GM21390 (cell line): Measurements from ENCODE around the gene SFRP5.

Experiments
- ATAC-seq: cut with Tn5 transposase; IDR thresholded peaks from one replicate; pipeline ENCODE4 v1.9.1; 2021; ENCODE audit not compliant: unreplicated experiment

Gene SFRP5

GRCh38 chr10:97736902-97737769 is 34.7 kb downstream of the SFRP5 start, which contains the start of gene ZFYVE27:
Gene ZFYVE27 (plus strand): TSS chr10:97737128. CDS start chr10:97738478, 1,350 bp downstream.
- peak; percentile 76 for ATAC-seq

- ATAC-seq, result peak; percentile 28
These were observed 35.3 kb downstream of the SFRP5 start for GRCh38 chr10:97736403-97736901.

GRCh38 chr10:97734021-97734420 is 37.8 kb downstream of the SFRP5 start:
- no peak for ATAC-seq

GRCh38 chr10:97733256-97733655 is 38.5 kb downstream of the SFRP5 start:
- no peak for ATAC-seq

- ATAC-seq, result no peak
These were observed 39.8 kb downstream of the SFRP5 start for GRCh38 chr10:97732052-97732359.

- no peak for ATAC-seq
These were observed 40.3 kb downstream of the SFRP5 start for GRCh38 chr10:97731346-97732051.

GRCh38 chr10:97729014-97729413 is 42.8 kb downstream of the SFRP5 start:
- no peak for ATAC-seq

- ATAC-seq, result no peak
These were observed 45.1 kb downstream of the SFRP5 start for GRCh38 chr10:97726636-97727178.

GRCh38 chr10:97724341-97724941 is 47.4 kb downstream of the SFRP5 start:
- no peak for ATAC-seq

GRCh38 chr10:97723001-97723400 is 48.8 kb downstream of the SFRP5 start:
- no peak for ATAC-seq

- ATAC-seq, result no peak
These were observed 49.7 kb downstream of the SFRP5 start for GRCh38 chr10:97721871-97722780.

GRCh38 chr10:97719602-97720001 is 52.2 kb downstream of the SFRP5 start:
- no peak for ATAC-seq

GRCh38 chr10:97718659-97719142 is 53.1 kb downstream of the SFRP5 start:
- ATAC-seq, result no peak

GRCh38 chr10:97718178-97718577 is 53.6 kb downstream of the SFRP5 start:
- ATAC-seq, result no peak

GRCh38 chr10:97717627-97718026 is 54.2 kb downstream of the SFRP5 start:
- ATAC-seq, result no peak
